ENCODE results near the gene IGFBP6.

IGFBP6 gene

GRCh38 chr12:53123578-53124351, 26.3 kb downstream of the IGFBP6 start:
- no peak for DNase-seq

- DNase-seq: no peak
These were observed 26.9 kb downstream of the IGFBP6 start for GRCh38 chr12:53124352-53124723.

- DNase-seq: no peak
These were observed 29.7 kb downstream of the IGFBP6 start for GRCh38 chr12:53127169-53127568.

- no peak for DNase-seq
These were observed 31.5 kb downstream of the IGFBP6 start for GRCh38 chr12:53128780-53129569.

GRCh38 chr12:53131844-53132243, 34.4 kb downstream of the IGFBP6 start:
- DNase-seq: no peak

- no peak for DNase-seq
These were observed 36.3 kb downstream of the IGFBP6 start for GRCh38 chr12:53133722-53134121.

GRCh38 chr12:53143355-53143754, 45.9 kb downstream of the IGFBP6 start:
- DNase-seq: no peak

- DNase-seq: no peak
These were observed 48.2 kb downstream of the IGFBP6 start for GRCh38 chr12:53145383-53146260.

GRCh38 chr12:53147181-53147580, 49.7 kb downstream of the IGFBP6 start:
- no peak for DNase-seq

- no peak for DNase-seq
These were observed 50.2 kb downstream of the IGFBP6 start for GRCh38 chr12:53147653-53148052.

- DNase-seq: no peak
These were observed 53.6 kb downstream of the IGFBP6 start for GRCh38 chr12:53151039-53151438.

All from CD4-positive, alpha-beta T cell treated with Interleukin-17A for 1 hour (primary cell).